HG03280 (cell line): ENCODE data around the gene WDR54.
A peak's percentile ranks its signal among the peaks of the same experiment; 100 is the strongest.
"Not testable (repeated sequence)": the region's sequence is repeated elsewhere in the genome, so short reads cannot be mapped to it uniquely, and the experiment has no call there.

ENCODE experiments used
- ATAC-seq: cut with Tn5 transposase; IDR thresholded peaks from one replicate; pipeline ENCODE4 v1.9.1; 2021; ENCODE audit warnings: mild to moderate bottlenecking, moderate library complexity; ENCODE audit not compliant: unreplicated experiment

The WDR54 gene

DNA sequence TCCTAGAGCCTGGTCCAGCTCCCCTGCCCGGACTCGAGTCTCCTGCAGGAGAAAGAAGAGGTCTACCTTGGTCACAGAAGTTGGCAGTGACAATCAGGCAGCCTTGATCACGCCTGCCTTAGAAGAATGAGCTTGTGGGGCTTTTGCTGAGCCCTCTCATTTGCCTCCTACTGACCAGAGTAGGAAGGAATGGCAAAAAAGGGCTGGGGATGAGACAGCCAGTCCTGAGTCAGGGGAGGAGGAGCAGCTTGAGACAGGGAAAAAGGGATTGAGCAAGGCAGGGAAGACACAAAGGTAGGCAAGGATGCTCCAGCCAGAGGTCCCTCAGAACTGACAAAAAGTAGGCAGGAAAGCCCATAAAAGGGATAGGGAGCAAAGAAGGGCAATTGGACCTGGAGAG, 6.0 kb downstream of the WDR54 start:
- ATAC-seq: no peak

DNA sequence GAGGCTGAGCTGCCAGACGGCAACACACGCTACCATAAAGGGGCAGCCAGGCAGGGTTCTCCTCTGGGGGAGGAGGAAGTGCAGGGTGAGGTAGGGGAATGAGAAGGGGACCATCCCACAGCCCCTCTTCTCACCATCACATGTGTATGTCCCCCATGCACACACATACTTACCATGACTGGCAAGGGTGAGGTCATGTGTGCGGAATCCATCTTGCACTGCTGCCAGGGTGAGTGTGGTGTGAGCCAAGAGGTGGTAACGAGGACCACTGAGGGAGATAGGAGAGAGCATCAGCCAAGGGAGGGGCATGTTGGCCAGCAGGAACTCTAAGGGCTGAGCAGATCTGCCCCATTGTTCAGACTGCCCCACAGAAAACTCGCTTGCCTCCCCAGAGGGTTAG, 7.1 kb downstream of the WDR54 start:
- no peak for ATAC-seq

DNA sequence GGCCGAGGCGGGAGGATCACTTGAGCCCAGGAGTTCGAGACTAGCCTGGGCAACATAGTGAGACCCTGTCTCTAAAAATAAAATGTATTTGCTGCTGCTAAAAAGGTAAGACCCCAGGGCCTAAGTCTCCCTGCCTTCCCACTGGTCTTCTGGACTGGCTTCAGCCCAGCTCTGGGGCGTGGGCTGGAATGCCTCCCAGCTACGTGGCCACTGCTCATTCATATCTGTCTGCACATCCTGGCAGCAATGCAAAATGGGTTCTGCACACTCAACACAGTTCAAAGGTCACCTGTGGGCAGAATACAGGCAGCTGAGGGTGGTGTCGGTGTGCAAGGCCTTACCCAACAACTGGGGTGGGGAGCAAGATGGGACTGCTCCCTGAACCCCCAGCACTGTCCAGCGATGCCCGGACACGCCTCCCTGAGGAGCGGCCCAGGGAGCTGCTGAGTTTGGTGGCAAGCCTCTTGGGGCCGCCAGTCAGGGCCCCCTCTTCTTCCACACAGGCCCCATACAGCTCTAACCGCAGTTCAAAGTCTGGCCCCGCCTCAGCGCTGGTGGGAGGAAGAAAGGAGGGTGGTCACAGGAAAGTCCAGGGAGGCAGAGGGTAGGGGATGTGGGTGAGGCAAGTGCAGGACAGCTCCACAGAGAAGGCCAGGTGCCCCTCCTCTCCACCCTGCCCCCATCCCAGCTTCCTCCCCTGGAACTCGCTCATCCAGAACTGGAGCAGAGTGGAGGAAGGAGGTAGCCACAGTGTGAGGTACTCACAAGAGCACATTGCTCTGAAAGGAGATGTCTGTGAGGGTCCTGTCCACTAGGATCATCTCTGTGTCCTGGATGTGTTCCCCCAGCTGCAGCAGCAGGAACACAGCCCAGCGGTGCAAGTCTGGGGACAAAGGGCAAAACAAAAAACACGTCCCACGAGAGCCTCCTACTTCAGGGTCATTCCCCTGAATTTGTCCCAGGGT, 8.2 kb downstream of the WDR54 start:
- no peak for ATAC-seq

DNA sequence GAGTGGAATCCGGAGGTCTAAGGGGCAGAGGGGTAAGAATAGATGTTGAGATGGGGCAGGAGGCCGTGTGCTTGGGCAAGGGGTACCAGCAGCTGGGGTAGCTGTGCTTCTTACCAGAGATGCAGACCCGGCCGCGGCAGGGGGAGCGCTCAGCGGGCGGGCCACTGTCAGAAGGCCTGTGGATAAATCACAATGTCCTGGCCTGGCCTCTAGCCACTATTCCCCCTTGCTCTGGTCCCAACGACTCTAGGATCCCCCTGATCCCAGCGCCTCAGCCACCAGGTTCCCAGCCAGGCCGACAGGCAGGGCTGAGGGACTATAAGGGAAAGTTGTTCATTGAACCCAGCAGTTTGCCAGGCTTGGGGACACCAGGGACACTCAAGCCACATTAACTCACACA, 9.0 kb downstream of the WDR54 start:
- no peak for ATAC-seq

- no peak for ATAC-seq
These were observed 14.7 kb downstream of the WDR54 start for GRCh38 chr2:74436111-74436805.

- no peak for ATAC-seq
These were observed 15.5 kb downstream of the WDR54 start for GRCh38 chr2:74436848-74437695.

DNA sequence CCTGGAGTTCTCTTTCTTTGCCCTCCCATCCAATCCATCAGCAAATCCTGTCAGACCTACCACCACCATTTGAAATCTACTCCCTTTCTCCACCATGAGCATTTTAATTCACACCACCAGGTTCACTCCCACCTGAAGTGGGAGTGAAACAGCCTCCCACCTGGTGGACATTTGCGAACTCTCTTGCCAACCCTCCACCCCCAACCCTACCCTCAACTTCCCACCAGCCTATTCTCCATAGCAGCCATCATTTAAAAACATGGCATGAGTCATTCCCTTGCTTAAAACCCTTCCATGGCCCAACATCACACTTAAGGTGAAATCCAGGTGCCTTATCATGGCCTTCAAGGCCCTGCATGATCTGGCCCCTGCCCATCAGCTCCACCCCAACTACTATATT, 16.7 kb downstream of the WDR54 start:
- no peak for ATAC-seq

GRCh38 chr2:74439373-74439772, 17.8 kb downstream of the WDR54 start:
- ATAC-seq: no peak

DNA sequence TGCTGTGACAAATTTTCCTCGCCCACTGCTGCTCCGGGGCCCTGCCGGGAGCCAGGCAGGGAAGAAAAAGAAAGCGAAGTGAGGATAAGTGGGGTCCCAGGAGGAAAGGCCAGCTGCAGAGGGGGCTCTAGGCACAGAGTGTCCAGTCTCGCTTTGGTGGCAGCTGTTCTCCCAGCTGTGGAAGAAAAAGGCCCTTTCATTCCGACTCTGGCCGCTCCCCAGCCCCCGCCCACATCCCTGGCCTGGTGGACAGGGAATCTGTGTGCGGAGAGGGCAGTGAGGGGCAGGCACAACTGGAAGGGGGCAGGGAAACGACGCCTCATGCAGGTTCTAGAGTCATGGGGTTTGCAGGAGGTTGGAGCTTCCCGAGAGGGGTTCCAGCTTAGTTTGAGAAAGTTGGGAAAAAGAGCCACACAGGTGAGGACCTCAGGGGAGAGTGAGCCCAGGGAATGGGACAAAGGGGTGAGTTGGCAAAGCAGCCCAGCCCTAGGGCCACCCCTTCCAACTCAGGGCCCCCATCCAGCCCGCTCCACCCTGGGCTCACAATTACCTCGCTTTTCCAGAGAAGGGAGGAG, 18.4 kb downstream of the WDR54 start:
- no peak for ATAC-seq

GRCh38 chr2:74440378-74441169, 19.0 kb downstream of the WDR54 start:
- peak; percentile 67 for ATAC-seq

DNA sequence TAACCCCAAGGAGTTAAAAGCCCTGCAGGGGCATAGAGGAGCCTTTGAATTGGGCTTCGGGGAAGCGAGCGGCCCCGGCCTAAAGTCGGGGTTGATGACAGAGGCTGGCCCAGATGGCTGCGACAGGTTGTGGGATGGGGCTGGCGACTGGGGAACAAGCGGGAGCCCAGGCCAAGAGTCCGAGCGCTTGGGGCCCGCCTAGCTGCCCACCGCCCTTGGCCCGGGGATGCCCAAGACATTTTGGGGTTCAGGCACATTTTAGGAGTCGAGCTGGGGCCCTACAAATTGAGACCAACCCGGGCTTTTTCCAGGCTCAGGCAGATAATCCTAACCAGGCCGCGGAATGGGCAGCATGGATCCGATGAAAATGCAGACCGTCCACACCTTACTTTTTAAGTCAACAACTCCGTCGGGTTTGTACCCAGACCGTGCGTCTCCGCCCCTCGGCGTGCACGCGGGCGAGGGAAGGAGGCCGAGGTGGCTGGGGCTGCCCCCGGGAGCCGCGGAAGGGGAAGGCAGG, 19.7 kb downstream of the WDR54 start:
- ATAC-seq: no peak

DNA sequence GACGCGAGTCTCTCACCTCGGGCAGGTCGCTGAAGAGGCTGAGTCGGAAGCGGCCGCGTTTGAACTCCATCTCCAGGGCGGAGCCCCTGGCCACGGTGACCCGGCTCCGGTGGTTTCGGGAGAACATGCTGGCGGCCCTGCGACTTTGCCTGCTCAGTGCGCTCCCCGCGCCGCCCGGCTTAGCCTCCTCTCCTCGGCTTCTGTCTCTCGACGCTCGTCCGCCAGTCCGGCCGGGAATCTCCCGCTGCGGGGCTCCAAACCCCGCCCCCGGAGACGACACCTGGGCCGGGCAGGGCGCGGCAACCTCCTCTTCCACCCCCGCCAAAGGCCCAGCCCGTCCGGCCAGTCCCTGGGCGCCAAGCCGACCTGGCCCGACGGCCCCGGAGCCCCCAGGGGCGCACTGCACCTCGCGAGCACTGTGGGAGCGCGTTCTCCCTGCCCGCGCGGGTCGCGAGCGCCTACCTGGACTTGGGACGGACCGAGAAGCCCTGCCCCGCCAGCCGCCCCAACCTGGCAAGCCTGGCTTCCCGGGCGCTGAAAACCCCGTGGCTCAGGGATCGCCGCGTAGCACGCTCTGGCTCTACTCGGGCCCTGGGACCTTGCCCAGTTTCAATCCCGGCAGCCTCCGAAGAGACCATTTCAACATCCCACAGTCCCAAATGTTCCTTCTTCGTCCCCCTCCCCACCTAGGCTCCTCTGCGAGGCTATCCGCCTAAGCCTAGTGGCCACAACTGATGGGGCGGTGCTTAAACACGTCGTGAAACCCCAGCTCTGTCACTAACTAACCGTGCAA, 20.4 kb downstream of the WDR54 start, which contains the start of gene RTKN:
Gene RTKN, minus strand, starts transcription at position 248 of the 793 bp plus-strand sequence. Its CDS starts 121 bp downstream, at position 127.
- no peak for ATAC-seq

DNA sequence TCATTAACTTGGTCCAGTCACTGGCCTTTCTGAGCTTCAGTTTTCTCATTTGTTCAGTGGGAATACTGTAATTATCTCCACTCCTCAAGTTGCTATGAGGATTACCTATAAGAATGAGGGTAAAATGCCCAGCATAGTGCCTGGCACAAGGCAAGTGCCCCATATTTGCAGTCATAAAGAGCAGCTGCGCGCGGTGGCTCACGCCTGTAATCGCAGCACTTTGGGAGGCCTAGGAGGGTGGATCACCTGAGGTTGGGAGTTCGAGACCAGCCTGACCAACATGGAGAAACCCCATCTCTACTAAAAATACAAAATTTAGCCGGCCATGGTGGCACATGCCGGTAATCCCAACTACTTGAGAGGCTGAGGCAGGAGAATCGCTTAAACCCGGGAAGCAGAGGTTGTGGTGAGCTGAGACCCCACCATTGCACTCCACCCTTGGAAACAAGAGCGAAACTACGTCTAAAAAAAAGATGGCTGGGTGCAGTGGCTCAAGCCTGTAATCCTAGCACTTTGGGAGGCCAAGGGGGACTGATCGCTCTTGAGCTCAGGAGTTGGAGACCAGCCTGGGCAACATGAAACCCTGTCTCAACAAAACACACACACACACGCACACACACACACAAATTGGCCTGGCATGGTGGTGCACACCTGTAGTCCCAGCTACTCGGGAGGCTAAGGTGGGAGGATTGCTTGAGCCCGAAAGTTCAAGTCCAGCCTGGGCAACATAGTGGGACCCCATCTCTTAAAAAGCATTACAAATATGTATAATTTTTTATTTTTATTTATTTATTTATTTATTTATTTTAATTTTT, 21.2 kb downstream of the WDR54 start:
- not testable (repeated sequence) for ATAC-seq

DNA sequence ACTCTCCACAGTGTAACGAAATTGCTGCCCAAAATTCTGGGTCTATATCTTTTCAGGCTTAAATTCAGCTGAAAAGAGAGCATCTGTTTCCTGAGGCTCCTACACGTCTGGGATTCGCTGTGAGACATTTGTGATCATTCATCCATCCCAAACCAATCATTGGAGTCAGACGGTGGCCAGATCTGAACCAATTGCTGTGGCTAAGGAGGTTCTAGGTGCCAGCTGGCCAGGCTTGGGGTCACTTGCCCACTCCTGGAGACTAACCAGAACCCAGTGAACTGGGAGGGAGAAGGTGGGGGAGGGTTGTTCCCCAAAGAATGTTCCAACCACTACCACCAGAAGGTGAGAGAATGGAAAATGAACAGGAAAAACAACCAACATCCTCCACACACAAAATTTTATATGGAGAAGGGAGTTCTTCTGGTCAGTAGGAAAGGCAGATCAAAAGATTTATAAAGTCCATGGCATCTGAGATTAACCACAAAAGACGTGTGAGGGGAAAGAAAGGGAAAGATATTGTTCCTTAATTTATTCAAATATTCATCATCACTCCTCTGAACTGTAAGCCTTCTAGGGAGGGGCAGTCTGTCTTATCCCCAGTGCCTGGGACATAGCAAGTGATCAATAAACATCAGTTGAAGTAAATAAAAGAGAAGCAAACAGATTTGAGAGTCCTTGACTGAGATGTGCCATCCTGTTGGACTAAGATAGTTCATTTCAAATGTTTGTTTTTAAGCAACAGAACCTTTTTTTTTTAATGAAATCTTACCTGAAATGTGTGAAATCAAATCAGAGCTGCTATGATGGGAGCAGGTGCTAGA, 23.2 kb downstream of the WDR54 start:
- ATAC-seq: no peak

DNA sequence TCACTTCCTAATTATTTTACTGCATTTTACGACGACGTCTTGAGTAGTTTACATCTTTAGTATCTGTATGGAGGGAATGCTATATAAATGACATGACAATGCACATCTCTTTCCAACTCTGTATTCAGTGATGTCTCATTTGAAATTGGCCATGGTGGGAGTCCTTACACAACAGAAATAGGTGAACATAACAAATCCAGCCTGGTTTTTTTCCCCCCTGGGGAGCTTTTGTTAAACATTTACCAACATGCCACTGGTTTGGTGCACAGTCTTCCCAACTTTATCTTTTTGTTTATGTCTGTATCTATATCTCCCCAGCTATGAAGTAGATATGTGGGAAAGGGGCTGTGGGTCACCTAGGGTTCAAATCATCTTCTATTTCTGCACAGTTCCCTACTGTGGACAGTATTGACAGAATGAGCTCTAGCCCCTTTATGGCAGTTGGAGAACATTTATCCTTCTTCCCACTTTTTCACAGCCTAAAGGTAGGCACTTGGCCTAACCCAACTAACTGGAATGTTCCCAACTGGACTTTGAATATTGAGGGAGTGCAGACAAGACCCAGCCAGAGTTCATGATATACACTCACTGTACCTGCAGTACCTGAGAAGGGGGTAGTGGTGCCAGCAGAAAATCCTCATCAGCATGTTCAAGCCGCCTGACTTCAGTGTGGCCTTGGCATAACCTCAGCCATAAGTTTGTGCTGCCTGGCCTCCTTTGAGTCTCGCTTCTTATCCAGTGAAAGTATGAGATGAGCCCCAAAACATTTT, 25.9 kb downstream of the WDR54 start:
- ATAC-seq: no peak

GRCh38 chr2:74448771-74449170, 27.2 kb downstream of the WDR54 start:
- ATAC-seq: no peak
